ENCODE measurements around the gene SPRED1.
"Not testable (repeated sequence)": the region's sequence is repeated elsewhere in the genome, so short reads cannot be mapped to it uniquely, and the experiment has no call there.

Gene SPRED1

GRCh38 chr15:38259134-38259533, 6.5 kb downstream of the SPRED1 start:
- no peak overlapping the region for H3K4me3 ChIP-seq (ENCODE audit: low read depth, low read length)
- H3K27ac ChIP-seq (ENCODE audit: low read depth, low read length): no peak overlapping the region
- no peaks in the 10 kb centered on the region for H3K27me3 ChIP-seq (ENCODE audit: insufficient read depth, low read length)
- H3K79me2 ChIP-seq (ENCODE audit: control insufficient read depth, insufficient read depth, low read length, unreplicated experiment): peaks cover 100% of the 10 kb centered on the region
- no peaks in the 10 kb centered on the region; the same call in 1 of the 2 replicates for H3K36me3 ChIP-seq (ENCODE audit: insufficient read depth, low read length)
- peaks cover 29% of the 10 kb centered on the region for H3K4me1 ChIP-seq (ENCODE audit: control insufficient read depth, insufficient read depth, low read length, unreplicated experiment)
- H2AFZ ChIP-seq (ENCODE audit: low read length, unreplicated experiment): no peak overlapping the region

GRCh38 chr15:38260077-38260476, 7.4 kb downstream of the SPRED1 start:
- Histone ChIP-seq H3K27me3 (ENCODE audit: insufficient read depth, low read length) (no peaks in the 10 kb centered on the region), H3K4me1 (ENCODE audit: control insufficient read depth, insufficient read depth, low read length, unreplicated experiment) (peaks cover 38% of the 10 kb centered on the region), H3K4me3 (ENCODE audit: low read depth, low read length) (no peak overlapping the region), H3K79me2 (ENCODE audit: control insufficient read depth, insufficient read depth, low read length, unreplicated experiment) (peaks cover 100% of the 10 kb centered on the region), H2AFZ (ENCODE audit: low read length, unreplicated experiment) (no peak overlapping the region), H3K27ac (ENCODE audit: low read depth, low read length) (no peak overlapping the region), H3K36me3 (ENCODE audit: insufficient read depth, low read length) (no peaks in the 10 kb centered on the region; the same call in 1 of the 2 replicates)

GRCh38 chr15:38263251-38263650, 10.6 kb downstream of the SPRED1 start:
- peaks cover 38% of the 10 kb centered on the region for H3K4me1 ChIP-seq (ENCODE audit: control insufficient read depth, insufficient read depth, low read length, unreplicated experiment)
- H3K27ac ChIP-seq (ENCODE audit: low read depth, low read length): no peak overlapping the region
- no peak overlapping the region for H2AFZ ChIP-seq (ENCODE audit: low read length, unreplicated experiment)
- peaks cover 3% of the 10 kb centered on the region; the same call in 1 of the 2 replicates for H3K36me3 ChIP-seq (ENCODE audit: insufficient read depth, low read length)
- H3K79me2 ChIP-seq (ENCODE audit: control insufficient read depth, insufficient read depth, low read length, unreplicated experiment): peaks cover 99% of the 10 kb centered on the region
- no peak overlapping the region for H3K4me3 ChIP-seq (ENCODE audit: low read depth, low read length)
- no peaks in the 10 kb centered on the region for H3K27me3 ChIP-seq (ENCODE audit: insufficient read depth, low read length)

GRCh38 chr15:38263996-38264395, 11.4 kb downstream of the SPRED1 start:
- no peaks in the 10 kb centered on the region for H3K27me3 ChIP-seq (ENCODE audit: insufficient read depth, low read length)
- peaks cover 39% of the 10 kb centered on the region for H3K4me1 ChIP-seq (ENCODE audit: control insufficient read depth, insufficient read depth, low read length, unreplicated experiment)
- peaks cover 99% of the 10 kb centered on the region for H3K79me2 ChIP-seq (ENCODE audit: control insufficient read depth, insufficient read depth, low read length, unreplicated experiment)
- H3K36me3 ChIP-seq (ENCODE audit: insufficient read depth, low read length): peaks cover 3% of the 10 kb centered on the region; the same call in 1 of the 2 replicates
- no peak overlapping the region for H3K4me3 ChIP-seq (ENCODE audit: low read depth, low read length)
- H3K27ac ChIP-seq (ENCODE audit: low read depth, low read length): peak overlapping the region; percentile 9; the same call in 1 of the 2 replicates
- H2AFZ ChIP-seq (ENCODE audit: low read length, unreplicated experiment): no peak overlapping the region

DNA sequence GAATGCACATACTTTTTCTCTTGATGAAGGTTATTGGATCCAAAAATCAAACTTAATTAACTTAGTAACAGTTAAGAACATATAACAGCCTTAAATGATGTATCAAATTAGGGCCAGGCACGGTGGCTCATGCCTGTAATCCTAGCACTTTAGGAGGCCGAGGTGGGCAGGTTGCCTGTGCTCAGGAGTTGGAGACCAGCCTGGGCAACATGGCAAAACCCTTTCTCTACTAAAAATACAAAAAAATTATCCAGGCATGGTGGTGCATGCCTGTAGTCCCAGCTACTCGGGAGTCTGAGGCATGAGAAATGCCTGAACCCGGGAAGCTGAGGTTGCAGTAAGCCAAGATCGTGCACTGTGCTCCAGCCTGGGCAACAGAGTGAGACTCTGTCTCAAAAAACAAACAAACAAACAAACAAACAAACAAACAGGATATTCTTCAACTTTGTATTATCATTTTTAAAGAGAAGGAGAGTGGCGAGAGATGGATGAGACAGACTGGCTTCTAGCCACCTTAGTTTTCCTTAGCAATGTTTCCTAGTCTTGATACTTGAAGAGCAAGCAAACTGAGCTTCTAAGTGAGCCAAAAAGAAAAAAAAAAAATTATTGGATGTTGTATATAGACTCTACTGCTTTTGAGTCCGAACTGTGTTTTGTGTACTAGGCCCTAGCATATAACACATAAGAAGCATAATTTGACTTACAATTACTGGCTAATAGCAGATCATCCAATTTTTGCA, 13.8 kb downstream of the SPRED1 start:
- peaks cover 10% of the 10 kb centered on the region; the same call in 1 of the 2 replicates for H3K36me3 ChIP-seq (ENCODE audit: insufficient read depth, low read length)
- no peak overlapping the region for H2AFZ ChIP-seq (ENCODE audit: low read length, unreplicated experiment)
- peaks cover 99% of the 10 kb centered on the region for H3K79me2 ChIP-seq (ENCODE audit: control insufficient read depth, insufficient read depth, low read length, unreplicated experiment)
- H3K27ac ChIP-seq (ENCODE audit: low read depth, low read length): peak overlapping the region; percentile 35
- H3K27me3 ChIP-seq (ENCODE audit: insufficient read depth, low read length): no peaks in the 10 kb centered on the region
- peak overlapping the region; percentile 68 for H3K4me3 ChIP-seq (ENCODE audit: low read depth, low read length)
- H3K4me1 ChIP-seq (ENCODE audit: control insufficient read depth, insufficient read depth, low read length, unreplicated experiment): peaks cover 34% of the 10 kb centered on the region

- no peak overlapping the region for H2AFZ ChIP-seq (ENCODE audit: low read length, unreplicated experiment)
- peaks cover 34% of the 10 kb centered on the region for H3K4me1 ChIP-seq (ENCODE audit: control insufficient read depth, insufficient read depth, low read length, unreplicated experiment)
- no peaks in the 10 kb centered on the region for H3K27me3 ChIP-seq (ENCODE audit: insufficient read depth, low read length)
- peaks cover 99% of the 10 kb centered on the region for H3K79me2 ChIP-seq (ENCODE audit: control insufficient read depth, insufficient read depth, low read length, unreplicated experiment)
- peak overlapping the region; percentile 35 for H3K27ac ChIP-seq (ENCODE audit: low read depth, low read length)
- H3K4me3 ChIP-seq (ENCODE audit: low read depth, low read length): peak overlapping the region; percentile 68
- peaks cover 14% of the 10 kb centered on the region for H3K36me3 ChIP-seq (ENCODE audit: insufficient read depth, low read length)
These were observed 14.9 kb downstream of the SPRED1 start for GRCh38 chr15:38267421-38268022.

DNA sequence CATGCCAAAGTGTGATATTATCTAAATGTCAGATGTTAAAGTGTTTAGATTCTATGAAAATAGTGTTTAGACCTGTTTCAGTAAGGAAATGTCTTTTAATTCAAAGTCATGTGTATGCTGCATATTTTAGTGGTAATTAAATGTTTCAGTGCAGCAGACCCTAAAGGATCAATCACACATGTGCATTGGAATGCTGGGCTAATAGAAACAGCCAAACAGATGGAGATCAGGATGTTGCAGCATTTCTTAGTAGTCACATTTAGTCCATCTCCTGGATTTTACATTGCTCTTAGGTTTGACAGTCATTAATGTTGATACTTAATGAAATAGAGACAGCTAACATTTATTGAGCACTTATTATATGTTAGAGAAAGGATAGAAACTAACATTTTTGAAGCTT, 18.5 kb downstream of the SPRED1 start:
- Histone ChIP-seq H3K4me1 (ENCODE audit: control insufficient read depth, insufficient read depth, low read length, unreplicated experiment) (peaks cover 19% of the 10 kb centered on the region), H3K27me3 (ENCODE audit: insufficient read depth, low read length) (no peaks in the 10 kb centered on the region), H3K79me2 (ENCODE audit: control insufficient read depth, insufficient read depth, low read length, unreplicated experiment) (peaks cover 95% of the 10 kb centered on the region), H2AFZ (ENCODE audit: low read length, unreplicated experiment) (no peak overlapping the region), H3K27ac (ENCODE audit: low read depth, low read length) (no peak overlapping the region), H3K4me3 (ENCODE audit: low read depth, low read length) (no peak overlapping the region), H3K36me3 (ENCODE audit: insufficient read depth, low read length) (peaks cover 14% of the 10 kb centered on the region)

- Histone ChIP-seq H3K36me3 (ENCODE audit: insufficient read depth, low read length) (peaks cover 14% of the 10 kb centered on the region), H3K27ac (ENCODE audit: low read depth, low read length) (no peak overlapping the region), H3K27me3 (ENCODE audit: insufficient read depth, low read length) (no peaks in the 10 kb centered on the region), H3K4me1 (ENCODE audit: control insufficient read depth, insufficient read depth, low read length, unreplicated experiment) (peaks cover 24% of the 10 kb centered on the region), H3K4me3 (ENCODE audit: low read depth, low read length) (no peak overlapping the region), H2AFZ (ENCODE audit: low read length, unreplicated experiment) (no peak overlapping the region), H3K79me2 (ENCODE audit: control insufficient read depth, insufficient read depth, low read length, unreplicated experiment) (peaks cover 95% of the 10 kb centered on the region)
These were observed 19.3 kb downstream of the SPRED1 start for GRCh38 chr15:38271895-38272294.

- H3K27me3 ChIP-seq (ENCODE audit: insufficient read depth, low read length); H3K27ac ChIP-seq (ENCODE audit: low read depth, low read length); H3K4me3 ChIP-seq (ENCODE audit: low read depth, low read length); H2AFZ ChIP-seq (ENCODE audit: low read length, unreplicated experiment): not testable (repeated sequence)
- Histone ChIP-seq H3K4me1 (ENCODE audit: control insufficient read depth, insufficient read depth, low read length, unreplicated experiment) (peaks cover 22% of the 10 kb centered on the region), H3K79me2 (ENCODE audit: control insufficient read depth, insufficient read depth, low read length, unreplicated experiment) (peaks cover 95% of the 10 kb centered on the region), H3K36me3 (ENCODE audit: insufficient read depth, low read length) (peaks cover 14% of the 10 kb centered on the region)
These were observed 19.8 kb downstream of the SPRED1 start for GRCh38 chr15:38272431-38272830.

DNA sequence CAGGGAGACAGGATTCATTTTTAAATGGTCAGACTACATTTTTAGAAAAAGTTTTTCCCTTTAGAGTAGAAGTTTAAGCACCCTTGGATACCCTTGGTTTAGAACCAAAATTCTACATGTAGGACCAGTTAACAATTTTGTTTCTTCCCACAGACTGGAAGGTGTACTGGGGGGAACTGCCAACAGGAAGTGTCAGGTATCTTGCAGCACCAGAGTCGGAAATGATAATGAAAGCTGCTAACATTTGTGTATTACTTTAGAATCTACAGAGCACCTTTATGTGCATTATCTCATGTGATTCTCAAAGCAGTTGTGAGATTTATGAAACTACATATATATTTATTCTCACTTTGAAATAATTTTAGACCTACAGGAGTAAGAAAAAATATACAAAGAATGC, 21.5 kb downstream of the SPRED1 start:
- Histone ChIP-seq H3K79me2 (ENCODE audit: control insufficient read depth, insufficient read depth, low read length, unreplicated experiment) (peaks cover 95% of the 10 kb centered on the region), H2AFZ (ENCODE audit: low read length, unreplicated experiment) (no peak overlapping the region), H3K4me1 (ENCODE audit: control insufficient read depth, insufficient read depth, low read length, unreplicated experiment) (peaks cover 12% of the 10 kb centered on the region), H3K36me3 (ENCODE audit: insufficient read depth, low read length) (peaks cover 10% of the 10 kb centered on the region), H3K4me3 (ENCODE audit: low read depth, low read length) (no peak overlapping the region), H3K27ac (ENCODE audit: low read depth, low read length) (no peak overlapping the region), H3K27me3 (ENCODE audit: insufficient read depth, low read length) (no peaks in the 10 kb centered on the region)

- H3K36me3 ChIP-seq (ENCODE audit: insufficient read depth, low read length): peaks cover 4% of the 10 kb centered on the region; the same call in 1 of the 2 replicates
- H3K4me1 ChIP-seq (ENCODE audit: control insufficient read depth, insufficient read depth, low read length, unreplicated experiment): peaks cover 12% of the 10 kb centered on the region
- peaks cover 95% of the 10 kb centered on the region for H3K79me2 ChIP-seq (ENCODE audit: control insufficient read depth, insufficient read depth, low read length, unreplicated experiment)
These were observed 23.3 kb downstream of the SPRED1 start for GRCh38 chr15:38275959-38276358.

More at GRCh38 chr15:38275959-38276358, 23.3 kb downstream of the SPRED1 start:
- Histone ChIP-seq H3K4me3 (ENCODE audit: low read depth, low read length) (no peak overlapping the region), H3K27ac (ENCODE audit: low read depth, low read length) (no peak overlapping the region), H2AFZ (ENCODE audit: low read length, unreplicated experiment) (no peak overlapping the region), H3K27me3 (ENCODE audit: insufficient read depth, low read length) (no peaks in the 10 kb centered on the region)
